Activated T-cell treated with anti-CD3 and anti-CD28 coated beads for 24 hours (primary cell): Measurements from ENCODE around the gene OPRL1.
A peak's percentile ranks its signal among the peaks of the same experiment; 100 is the strongest.

ENCODE experiments used
- DNase-seq: peaks from one replicate; pipeline ENCODE4 v3.0.0-alpha.2; 2020; ENCODE audit warnings: low read depth

The OPRL1 gene

DNA sequence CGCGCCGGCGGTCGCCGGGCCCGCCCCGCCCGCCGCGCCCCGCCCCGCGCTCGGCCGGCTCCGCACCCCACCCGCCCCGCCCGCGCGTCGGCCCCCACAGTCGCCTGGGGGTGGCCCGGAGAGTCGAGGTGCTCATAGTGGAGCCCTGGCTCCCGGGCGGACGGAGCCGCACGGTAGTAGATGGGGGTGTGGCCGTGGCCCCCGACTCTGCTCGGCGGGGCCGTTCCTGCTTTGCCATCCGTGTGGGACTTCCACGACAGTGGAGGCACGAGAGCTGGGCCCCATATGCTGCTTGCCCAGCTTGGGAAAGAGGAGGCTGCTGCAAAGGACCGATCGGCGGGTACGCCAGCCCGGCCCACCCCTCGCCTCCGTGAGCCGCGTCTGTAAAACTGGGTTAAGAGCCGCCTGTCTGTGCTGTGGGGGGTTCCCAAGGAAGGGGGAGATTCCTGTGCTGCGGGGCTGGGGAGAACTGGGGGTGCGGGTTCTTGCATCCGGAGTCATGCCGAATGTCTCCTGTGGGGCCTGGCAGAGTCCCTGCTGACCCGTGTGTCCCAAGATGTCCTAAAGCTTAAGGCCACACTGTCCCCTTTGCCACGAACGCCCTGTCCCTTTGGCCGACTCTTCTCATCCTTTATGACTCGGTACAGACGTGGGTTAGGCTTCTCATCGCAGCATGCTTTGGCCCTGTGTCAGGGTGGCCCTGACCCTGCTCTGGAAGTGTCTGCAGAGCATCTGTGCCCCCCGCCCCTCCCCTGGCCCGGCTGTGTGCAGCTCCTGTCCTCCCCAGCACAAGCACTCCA lies at the start of gene OPRL1:
Gene OPRL1 (plus strand): TSS at position 70 of the 800 bp plus-strand sequence. CDS start 12,639 bp downstream, outside the sequence.
- DNase-seq = no peak

DNA sequence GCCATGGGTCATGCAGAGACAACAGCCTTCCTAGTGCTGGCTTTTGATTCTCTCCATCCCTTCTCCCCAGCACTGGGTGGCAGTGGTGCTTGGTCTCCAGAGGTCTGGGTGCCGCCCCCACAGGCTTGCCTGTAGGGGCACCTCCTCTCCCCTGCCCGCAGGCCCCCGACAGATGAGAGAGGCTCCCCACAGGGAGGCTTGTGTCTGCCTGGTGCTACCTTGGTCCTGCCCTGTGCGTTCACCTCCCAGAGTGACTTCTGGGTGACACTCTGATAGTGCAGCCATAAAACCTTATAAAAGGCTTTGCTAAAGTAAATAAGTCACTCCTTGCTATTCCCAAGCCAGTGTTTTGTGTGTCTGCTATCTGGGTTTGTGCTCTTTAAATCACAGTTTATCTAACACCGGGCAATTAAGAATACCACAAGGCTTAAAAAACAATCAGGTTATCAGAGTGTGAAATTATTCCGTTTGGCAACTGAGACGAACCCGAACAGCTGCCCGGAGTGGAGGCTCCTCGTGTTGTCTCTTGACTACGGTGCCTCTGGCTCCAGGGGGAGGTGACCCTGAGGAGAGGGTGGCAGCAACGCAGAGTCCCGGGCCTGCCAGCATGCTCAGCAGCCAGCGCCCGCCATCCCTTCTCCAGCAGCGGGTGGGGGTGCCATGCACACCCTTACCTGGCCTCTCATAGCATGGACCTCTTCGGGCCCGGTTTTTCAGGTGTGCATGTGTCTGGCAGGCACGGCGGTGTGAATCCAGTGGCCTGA lies 49.3 kb upstream of the OPRL1 start:
- no peak for DNase-seq

DNA sequence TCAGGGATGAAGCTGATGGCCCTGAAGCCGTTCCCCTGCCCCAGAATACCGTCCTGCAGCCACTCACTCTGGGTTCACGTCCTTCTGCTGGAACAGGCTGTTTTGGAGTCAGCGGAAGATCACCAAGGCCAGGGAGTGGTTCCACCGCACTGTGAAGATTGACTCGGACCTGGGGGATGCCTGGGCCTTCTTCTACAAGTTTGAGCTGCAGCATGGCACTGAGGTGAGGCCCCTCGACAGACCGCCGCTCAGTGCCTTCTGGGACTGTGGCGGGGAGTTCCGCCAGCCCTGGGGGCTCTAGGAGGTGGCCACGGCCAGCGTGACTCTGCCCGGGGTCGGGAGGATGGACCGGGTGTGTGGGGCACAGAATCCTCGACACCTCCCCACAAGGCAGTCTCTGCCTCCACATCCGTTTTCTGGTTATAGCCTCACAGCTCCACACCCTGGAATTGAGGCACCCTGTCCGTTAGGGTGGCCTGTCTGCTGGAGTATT lies 48.0 kb upstream of the OPRL1 start:
- no peak for DNase-seq

DNA sequence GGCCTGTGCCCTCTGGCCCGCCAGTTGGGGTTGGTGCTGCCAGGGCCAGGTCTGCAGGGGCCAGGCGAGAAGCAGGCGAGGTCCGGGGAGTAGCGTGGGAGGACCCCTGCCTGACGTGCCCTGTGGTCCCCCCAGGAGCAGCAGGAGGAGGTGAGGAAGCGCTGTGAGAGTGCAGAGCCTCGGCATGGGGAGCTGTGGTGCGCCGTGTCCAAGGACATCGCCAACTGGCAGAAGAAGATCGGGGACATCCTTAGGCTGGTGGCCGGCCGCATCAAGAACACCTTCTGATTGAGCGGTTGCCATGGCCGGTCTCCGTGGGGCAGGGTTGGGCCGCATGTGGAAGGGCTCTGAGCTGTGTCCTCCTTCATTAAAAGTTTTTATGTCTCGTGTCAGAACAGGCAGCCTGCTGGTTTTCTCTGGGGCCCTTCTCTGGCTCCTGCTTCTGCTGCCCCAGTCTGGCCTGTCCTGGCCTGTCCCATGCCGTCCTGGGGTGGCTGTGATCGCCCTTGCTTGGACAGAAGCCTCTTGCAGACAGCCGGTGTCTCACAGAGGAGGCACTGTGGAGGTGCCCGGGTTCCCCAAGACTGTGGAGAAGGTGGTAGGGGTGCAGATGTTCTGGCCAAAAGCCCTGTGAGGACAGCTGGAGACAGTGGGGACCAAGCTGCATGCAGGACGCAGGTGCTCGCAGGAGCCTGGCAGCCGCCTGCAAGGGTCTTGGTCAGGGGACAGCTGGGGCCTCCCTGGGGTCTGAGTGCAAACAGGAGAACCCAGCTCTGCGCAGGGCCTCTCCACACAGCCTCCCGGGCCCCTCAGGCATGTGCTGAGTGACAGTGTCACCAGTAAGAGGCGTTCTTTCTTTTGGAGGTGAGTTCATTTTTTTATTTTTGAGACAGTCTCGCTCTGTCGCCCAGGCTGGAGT lies 46.9 kb upstream of the OPRL1 start:
- no peak for DNase-seq

DNA sequence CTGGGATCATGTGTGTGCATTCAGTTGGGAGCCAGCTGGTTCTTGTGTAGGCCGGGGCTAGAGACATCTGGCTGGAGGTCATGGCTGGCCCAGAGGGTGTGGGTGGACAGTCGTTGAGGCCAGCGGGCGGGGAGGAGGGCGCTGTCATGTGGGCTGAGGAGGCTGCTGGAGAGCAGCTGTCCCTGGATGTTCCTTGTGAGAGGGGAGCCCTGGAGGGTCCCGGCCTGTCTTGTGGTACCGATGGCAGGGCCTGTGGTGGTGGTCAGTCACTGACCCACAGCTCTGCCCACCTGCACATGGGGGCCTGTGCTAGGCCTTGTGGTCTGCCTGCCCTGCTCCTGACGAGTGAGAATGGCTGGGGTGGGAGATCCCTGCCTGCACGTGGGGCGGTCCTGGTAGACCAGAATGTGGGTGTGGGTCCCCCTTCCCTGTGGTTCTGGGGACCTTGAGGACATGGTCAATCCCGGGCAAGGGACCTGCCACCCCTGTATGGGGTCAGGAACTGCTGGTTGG lies 45.8 kb upstream of the OPRL1 start:
- no peak for DNase-seq

DNA sequence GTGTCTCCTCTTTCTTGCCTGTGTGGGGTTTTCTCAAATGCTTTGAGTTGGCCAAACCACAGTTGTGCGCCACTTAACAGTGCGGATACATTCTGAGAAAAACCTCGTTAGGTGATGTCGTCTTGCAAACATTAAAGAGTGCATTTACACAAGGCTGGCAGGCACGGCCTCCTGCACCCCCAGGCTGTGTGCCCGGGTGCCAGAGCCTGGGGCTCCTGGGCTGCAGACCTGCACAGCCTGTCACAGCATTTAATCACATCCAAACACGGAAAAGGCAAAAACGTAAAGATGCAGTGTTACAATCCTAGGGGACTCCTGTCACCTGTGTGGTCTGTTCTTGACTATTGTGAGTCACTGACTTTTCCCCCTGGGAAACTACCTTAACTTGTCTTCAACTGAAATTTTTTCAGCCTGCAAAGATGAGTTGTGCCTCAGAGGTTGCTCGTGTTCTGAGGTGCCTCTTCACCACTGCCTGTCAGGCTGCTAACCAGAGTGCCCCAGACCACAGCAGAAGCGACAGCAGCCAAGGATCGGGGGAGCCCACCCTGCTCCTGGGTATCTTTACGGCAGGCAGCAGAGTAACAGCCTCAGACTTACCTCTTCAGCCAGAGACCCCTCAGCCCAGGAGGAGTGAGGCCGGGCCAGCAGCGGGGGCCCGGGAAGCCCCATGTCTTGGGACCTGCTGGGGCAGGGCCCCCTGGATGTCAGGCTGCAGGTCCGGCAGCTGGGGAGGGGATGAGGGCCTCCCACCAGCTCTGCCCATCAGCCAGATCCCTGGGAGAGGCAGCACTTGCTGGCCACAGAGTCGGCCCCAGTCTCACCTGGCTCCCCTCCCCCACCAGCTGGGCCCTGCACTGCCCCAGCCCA lies 44.6 kb upstream of the OPRL1 start:
- no peak for DNase-seq

DNA sequence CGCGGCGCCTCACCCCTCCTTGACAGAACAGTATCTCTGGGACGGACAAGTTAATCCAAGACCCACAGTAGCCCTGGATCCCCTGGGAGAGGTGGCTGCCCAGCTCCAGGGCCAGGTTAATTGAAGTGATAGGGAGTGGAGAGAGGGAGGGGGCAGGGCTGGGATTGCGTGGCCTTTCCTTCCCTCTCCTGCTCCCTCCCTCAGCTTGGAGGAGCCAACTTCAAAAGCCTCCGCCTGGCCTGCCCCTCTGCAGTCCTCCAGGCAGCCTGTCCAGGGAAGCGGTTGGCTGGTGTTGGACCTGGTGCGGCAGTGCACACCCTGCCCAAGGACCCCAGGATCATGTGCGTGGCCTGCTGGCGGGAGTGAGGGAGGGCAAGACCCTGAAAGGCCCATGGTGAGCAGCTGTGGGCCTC lies 43.9 kb upstream of the OPRL1 start, which contains the start of gene C20orf204:
Gene C20orf204 (plus strand): TSS at position 250 of the 413 bp plus-strand sequence. CDS start 142 bp downstream, at position 392.
- DNase-seq = no peak

DNA sequence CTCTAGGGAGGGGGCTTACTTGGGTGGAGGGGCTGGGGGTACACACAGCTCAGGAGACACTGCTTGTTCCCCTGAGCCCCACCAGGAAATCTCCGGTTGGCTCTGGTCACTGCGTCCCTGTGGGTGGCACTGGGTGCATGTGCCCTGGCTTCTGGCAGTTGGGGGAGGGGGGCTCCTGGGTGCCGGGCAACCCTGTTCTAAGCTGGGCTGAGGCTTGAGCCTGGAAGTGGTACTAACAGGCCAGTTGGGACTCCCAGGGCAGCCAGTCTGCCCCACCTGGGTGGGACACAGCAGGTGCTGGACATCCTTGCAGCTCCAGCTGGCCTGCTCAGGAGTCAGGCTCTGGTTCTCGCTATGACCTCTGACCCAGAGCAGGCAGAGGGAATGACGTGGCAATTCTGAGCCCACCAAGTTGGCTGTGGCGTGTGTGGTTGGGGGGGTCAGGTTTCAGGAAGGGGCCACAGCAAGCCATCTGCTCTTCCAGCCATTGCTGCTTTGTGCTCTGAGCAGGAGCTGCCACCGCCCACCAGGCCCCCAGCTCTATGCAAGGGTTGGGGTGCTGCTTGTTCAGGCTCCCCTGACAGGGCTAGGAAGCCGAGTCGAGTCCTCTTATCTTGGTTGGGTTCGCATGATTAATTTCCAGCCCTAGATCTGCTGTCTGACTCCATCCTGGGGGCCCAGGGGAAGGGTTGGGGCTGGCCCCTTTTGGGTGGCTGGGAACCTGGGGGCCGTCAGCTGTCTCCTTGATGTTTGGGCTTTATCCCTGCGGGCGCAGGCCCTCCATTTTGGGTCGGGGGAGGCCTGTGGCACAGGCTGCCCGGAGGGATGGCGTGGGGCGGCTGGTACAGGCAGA lies 43.3 kb upstream of the OPRL1 start:
- no peak for DNase-seq

DNA sequence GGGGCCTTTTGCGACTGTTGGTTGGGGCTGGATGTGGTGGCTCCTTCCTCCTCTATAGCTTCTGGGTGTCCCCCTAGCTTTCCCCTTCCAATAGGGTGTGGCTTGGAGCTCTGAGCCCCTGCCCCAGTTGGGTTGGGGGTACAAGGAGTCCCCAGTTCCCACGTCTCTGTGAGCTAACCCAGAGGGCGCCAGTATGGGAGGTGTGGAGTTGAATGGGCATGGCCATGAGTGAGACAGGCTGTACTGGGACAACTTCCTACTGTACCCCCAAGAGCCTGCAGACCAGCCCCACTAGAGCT lies 42.7 kb upstream of the OPRL1 start:
- DNase-seq = no peak

DNA sequence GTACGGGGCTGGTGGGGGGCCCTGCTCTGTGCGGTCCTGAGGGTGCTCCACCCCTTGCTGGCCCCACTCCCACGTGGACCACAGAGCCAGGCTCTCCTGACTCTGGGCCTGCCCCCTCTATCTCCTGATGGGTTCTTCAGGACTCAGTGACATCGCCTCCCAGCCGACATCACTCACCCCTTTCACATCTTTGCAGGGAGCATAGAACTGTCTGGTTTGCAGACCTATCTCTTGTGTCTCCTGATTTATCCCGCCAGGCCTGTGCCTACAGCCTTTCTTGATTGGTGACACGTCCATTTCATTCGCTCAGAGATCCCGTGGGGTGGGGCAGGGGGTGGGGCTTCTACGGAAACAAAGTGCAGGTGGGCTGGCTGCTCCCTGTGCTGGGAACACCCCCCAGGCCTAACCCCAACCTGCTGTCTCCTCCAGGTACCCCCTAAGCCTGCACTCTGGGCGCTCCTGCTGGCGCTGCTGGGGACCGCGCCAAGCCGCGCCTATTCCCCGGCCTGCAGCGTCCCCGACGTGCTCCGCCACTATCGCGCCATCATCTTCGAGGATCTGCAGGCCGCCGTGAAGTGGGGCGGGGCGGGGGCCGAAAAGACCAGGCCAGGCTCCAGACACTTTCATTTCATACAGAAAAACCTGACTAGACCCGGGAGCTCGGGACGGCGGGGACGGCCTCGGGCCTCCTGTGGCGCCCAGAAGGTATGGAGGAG lies 42.2 kb upstream of the OPRL1 start:
- no peak for DNase-seq

DNA sequence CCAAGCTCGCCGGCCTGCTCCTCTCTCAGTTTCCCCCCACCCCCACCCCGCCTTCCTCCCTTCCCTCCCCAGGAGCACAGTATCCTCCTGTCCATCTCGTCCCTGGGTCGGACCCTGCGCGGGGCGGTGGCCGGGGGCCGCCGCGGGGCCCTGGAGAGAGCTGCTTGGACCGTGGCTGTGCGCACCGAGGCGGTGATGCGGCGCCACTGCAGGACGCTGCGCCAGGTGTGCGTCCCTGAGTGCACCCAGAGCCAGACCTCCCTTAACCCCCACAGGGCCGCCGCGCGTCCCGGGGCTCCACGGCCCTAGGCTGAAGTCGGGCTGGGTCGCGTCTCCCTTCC lies 41.7 kb upstream of the OPRL1 start:
- DNase-seq = no peak

DNA sequence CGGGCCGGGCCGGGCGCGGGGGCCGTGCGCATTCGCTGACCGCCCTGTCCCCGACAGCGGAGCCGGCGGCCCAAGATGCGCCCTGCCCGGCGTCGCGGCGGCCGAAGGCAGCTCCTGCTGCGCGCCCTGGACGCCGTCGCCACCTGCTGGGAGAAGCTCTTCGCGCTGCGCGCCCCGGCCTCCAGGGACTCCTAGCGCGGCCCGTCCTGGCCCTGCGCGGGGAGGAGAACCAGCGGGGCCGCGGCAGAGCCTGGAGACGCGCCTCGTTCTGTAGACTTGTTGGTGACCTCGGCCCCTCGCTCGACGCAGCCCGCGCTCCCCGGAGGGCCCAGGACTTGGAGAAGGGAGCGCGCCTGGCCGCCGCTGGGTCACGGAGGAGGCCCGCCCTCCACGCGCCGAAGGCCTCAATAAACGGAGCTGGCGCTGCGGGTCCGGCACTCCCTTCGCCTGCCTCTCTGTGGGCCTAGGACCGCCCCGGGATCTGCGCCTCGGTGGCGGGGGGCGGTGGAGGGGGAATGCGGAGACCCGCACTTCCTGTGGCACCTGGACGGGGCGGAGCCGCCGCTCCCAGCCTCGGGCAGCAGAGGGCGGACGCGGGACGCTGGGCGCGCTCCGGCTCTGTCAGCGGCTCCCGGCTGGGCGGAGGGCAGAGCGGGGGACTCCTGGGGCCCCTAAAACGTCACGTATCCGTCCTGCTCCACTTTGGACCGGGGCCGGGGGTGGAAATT lies 41.2 kb upstream of the OPRL1 start:
- DNase-seq = peak; percentile 69

DNA sequence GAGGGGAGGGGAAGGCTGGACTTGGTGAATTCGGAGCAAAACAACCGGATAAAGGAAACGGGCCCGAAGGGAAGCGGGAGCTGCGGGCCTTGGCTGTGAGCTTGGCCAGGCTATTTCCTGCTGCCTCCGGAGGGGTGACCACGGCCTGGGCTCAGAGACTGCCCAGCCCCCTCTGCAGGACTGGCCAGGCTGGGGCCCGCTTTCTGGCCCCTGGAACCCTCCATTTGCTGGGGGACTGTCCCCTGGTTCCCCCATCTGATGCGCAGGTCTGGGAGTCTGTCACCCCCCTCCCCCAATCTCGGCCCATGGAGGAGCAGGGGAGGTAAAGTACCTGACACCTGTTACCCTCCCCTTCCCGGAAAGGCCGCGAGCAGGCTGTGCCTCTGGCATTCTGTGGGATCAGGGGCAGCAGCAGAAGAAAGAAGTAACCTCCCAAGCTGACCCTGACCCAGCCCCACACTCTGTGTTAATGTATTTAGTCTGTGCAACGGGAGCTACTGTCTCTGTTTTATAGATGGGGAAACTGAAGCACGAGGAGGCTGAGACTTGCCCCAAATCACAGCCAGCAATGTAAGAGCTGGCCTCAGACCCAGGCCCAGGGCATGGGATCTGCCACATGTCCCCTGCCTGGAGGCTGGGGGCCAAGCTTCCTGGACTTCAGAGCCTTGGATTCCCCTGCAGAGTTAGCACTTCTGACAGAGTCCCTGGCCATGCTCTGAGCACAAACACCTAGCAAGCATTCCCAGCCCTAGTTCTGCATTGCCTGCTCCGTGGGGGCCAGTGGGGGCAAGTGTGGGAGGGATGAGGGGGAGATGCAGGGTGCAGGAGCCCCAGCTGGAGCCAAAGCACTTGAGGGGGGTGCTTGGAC lies 40.4 kb upstream of the OPRL1 start:
- DNase-seq = no peak

DNA sequence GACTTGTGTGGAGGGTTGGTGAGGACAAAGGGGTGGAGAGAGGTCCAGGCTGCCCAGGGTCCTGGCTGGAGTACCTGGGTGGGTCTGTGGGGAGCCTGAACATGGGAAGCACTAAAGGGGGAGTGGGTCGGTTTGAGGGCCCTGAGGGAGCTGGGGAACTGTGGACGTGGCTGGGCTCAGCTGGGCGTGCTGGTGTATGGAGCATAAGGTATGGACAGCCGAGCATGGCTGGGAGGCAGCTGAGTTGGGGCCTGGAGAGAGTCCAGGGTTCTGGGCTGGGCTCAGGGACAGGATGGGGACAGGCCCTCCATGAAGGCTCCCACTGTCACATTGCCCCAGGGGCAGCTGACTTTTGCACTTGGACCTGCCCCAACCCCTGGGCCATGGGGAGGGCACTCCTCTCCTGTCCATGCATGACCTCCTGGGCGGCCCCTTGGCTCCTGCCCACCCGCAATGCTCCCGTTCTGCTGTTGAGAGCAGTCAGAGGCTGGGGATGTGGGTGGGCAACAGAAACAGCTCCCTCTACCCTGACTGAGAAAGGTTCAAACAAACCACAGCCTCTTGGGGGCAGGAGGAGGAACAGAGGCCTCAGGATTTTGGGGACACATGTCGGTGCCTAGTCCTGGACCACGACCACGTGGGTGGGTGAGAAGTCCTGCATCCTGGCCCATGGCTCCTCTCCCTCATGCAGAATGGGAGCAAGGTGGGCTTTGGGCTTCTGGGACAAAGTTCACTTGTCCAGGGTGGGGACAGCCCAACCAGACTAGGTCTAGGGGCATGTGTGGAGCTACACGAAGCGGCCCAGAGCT lies 39.4 kb upstream of the OPRL1 start:
- DNase-seq = no peak

DNA sequence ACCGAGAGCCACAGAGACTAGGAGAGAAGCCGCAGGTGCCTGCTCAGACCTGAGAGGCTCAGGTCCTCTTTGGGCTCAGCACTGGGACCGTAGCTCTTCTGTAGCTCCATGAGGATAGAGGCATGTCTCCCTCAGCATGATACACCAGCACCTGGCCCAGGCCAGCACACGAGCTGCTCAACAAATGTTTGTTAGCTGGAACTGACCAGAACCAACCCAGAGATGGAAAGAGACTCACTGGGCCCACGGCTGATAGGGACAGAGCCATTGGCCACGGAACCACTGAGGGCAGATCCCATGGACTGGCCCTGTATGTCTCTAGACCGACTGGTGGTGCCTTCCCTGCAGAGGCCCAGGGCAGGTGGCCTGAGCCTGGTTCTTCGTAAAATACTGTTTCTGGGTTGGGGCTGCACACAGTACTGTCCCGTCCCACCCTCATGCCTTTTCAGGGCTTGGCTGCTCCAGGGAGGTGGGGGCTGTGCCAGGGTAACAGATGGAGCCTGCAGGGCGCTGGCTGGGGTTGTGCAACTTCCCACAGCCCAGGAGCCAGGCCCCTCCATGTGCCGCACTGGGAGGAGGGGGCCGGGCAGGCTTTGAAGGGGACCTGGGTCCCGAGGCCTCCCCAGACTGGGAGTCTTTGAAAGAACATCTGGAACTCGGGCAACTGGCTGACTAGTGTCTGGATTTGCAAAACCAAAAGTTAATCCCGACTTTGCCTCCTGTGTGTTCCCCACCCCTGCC lies 38.7 kb upstream of the OPRL1 start:
- no peak for DNase-seq

DNA sequence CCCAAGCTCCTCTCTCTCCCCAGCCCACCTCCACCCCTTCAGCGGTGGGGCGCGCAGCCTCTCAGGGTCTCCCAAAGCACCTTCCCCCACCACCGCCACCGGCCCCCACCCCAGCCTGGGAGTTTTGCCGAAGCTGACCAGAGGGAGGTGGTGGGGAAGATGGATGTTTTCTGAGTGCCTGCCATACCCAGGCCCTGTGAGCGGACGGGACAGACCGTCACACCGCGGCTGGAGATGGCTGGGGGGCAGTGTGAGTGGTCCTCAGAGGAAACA lies 38.2 kb upstream of the OPRL1 start:
- no peak for DNase-seq
